ENCODE measurements around the gene TENT5C.

The TENT5C gene

DNA sequence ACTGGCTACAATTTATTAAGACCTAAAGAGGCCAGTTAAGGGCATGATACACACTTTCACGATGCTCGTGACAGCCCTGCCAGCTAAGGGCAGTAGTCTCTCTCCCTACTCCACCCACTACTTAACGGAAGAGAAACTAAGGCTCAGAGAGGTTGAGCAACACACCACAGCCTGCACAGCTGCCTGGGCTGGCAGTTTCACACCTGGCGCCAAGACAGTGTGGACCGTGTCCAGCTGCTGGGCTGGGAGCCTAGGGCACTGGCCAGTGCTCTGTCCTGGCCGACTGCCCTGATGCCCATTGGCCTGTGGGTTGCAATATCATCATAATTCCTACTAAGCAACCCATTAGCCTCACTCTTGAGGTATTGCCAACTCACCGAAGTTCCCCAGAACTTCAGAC, 27.6 kb downstream of the TENT5C start:
- H3K4me3 ChIP-seq (IDR thresholded peaks at IDR 0.05; ENCODE audit: insufficient read depth, low read depth, low read length): no peak overlapping the region
- H3K4me2 ChIP-seq: peak overlapping the region; percentile 51; the same call in 1 of the 2 replicates
- H4K20me1 ChIP-seq (ENCODE audit: insufficient read depth): no peaks in the 10 kb centered on the region
- no peaks in the 10 kb centered on the region for H3K27me3 ChIP-seq (ENCODE audit: insufficient read depth, low read depth)
- no peak overlapping the region for H2AFZ ChIP-seq (ENCODE audit: low read depth)
- H3K36me3 ChIP-seq (ENCODE audit: insufficient read depth): no peaks in the 10 kb centered on the region
- peak overlapping the region; percentile 74 for H3K27ac ChIP-seq
- TF ChIP-seq, protein P1, sequence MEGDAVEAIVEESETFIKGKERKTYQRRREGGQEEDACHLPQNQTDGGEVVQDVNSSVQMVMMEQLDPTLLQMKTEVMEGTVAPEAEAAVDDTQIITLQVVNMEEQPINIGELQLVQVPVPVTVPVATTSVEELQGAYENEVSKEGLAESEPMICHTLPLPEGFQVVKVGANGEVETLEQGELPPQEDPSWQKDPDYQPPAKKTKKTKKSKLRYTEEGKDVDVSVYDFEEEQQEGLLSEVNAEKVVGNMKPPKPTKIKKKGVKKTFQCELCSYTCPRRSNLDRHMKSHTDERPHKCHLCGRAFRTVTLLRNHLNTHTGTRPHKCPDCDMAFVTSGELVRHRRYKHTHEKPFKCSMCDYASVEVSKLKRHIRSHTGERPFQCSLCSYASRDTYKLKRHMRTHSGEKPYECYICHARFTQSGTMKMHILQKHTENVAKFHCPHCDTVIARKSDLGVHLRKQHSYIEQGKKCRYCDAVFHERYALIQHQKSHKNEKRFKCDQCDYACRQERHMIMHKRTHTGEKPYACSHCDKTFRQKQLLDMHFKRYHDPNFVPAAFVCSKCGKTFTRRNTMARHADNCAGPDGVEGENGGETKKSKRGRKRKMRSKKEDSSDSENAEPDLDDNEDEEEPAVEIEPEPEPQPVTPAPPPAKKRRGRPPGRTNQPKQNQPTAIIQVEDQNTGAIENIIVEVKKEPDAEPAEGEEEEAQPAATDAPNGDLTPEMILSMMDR (conservative IDR thresholded peaks at IDR 0.05; ENCODE audit: low read depth, low read length): no peak
- H3K9ac ChIP-seq: peak overlapping the region; percentile 30; the same call in 1 of the 2 replicates
- H3K4me1 ChIP-seq (ENCODE audit: low read depth, poor library complexity, severe bottlenecking): peaks cover 80% of the 10 kb centered on the region
- no peaks in the 10 kb centered on the region; the same call in 1 of the 2 replicates for H3K79me2 ChIP-seq (ENCODE audit: insufficient read depth, low read depth)

DNA sequence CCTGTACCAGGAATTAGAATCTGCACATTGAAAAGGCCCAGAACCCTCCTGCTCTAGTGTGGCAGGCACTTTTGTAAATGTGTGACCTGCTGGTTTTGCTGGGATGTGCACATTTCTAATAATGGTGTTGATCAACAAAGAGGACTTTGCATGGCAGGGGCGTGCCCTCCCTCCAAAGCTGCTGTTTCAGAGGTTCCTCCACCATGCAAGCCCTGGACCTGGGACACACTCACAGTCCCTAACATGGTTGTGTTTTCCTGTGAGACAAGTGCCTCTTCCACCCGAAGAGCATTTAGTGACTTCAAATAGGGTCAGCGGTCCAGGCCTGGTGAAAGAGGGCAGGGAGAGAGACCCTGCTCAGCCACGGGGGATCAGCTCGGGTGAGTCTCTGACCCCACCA, 28.1 kb downstream of the TENT5C start:
- Histone ChIP-seq H3K36me3 (ENCODE audit: insufficient read depth) (no peaks in the 10 kb centered on the region), H3K27ac (peak overlapping the region; percentile 74)

DNA sequence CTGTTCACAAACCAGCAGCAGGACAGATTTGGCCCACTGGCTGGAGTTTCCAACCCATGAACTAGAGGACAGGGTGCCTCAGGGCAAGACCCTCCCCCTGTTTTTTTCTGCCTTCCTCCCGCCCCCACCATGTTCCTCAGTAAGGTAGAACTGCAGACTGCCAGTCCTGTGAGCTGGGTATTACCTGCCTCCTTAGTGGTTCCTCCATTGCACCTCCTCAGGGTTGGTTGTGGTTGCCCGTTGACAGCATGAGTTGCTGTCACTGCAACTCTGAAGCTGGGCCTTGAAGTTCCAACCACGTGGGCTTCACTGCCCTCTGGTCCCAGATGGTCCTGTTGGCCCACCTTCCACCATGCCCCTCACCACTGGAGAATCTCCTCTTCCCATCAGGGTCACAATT, 28.8 kb downstream of the TENT5C start:
- Histone ChIP-seq H3K4me1 (ENCODE audit: low read depth, poor library complexity, severe bottlenecking) (peaks cover 80% of the 10 kb centered on the region), H3K4me3 (IDR thresholded peaks at IDR 0.05; ENCODE audit: insufficient read depth, low read depth, low read length) (no peak overlapping the region), H3K79me2 (ENCODE audit: insufficient read depth, low read depth) (no peaks in the 10 kb centered on the region), H4K20me1 (ENCODE audit: insufficient read depth) (no peaks in the 10 kb centered on the region), H3K9ac (no peak overlapping the region; the same call in 1 of the 2 replicates), H3K27me3 (ENCODE audit: insufficient read depth, low read depth) (no peaks in the 10 kb centered on the region), H3K36me3 (ENCODE audit: insufficient read depth) (no peaks in the 10 kb centered on the region), H3K4me2 (peak overlapping the region; percentile 51; the same call in 1 of the 2 replicates), H3K27ac (peak overlapping the region; percentile 74; the same call in 1 of the 2 replicates), H2AFZ (ENCODE audit: low read depth) (no peak overlapping the region)
- TF ChIP-seq, protein P1 (conservative IDR thresholded peaks at IDR 0.05; ENCODE audit: low read depth, low read length): no peak

More for the DNA sequence above, 28.1 kb downstream of the TENT5C start:
- Histone ChIP-seq H3K4me1 (ENCODE audit: low read depth, poor library complexity, severe bottlenecking) (peaks cover 80% of the 10 kb centered on the region), H3K4me3 (IDR thresholded peaks at IDR 0.05; ENCODE audit: insufficient read depth, low read depth, low read length) (no peak overlapping the region), H4K20me1 (ENCODE audit: insufficient read depth) (no peaks in the 10 kb centered on the region), H3K9ac (peak overlapping the region; percentile 30; the same call in 1 of the 2 replicates), H3K79me2 (ENCODE audit: insufficient read depth, low read depth) (no peaks in the 10 kb centered on the region), H3K27me3 (ENCODE audit: insufficient read depth, low read depth) (no peaks in the 10 kb centered on the region), H2AFZ (ENCODE audit: low read depth) (no peak overlapping the region), H3K4me2 (peak overlapping the region; percentile 51; the same call in 1 of the 2 replicates)
- TF ChIP-seq, protein P1 (conservative IDR thresholded peaks at IDR 0.05; ENCODE audit: low read depth, low read length): no peak

DNA sequence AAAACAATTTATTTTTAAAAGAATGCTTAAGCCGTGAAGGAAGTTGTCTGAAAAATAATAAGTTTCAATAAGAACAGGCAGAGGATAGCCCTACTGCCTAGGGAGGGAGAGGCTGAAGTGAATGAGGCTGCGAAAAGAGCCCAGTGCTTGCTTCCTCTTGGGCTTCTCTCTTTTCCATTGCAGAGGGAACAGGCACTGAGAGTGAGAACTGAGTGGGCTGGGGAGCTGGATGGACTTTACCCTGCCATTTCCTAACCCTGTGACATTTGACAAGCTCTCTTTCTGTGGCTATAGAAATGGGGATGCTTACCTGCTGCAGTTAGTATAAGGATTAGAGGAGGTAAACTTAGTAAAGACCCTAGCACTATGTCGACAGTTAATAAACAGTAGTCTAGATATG, 30.0 kb downstream of the TENT5C start:
- no peaks in the 10 kb centered on the region for H4K20me1 ChIP-seq (ENCODE audit: insufficient read depth)
- no peak overlapping the region for H3K27ac ChIP-seq
- H3K4me3 ChIP-seq (IDR thresholded peaks at IDR 0.05; ENCODE audit: insufficient read depth, low read depth, low read length): no peak overlapping the region
- TF ChIP-seq, protein P1 (conservative IDR thresholded peaks at IDR 0.05; ENCODE audit: low read depth, low read length): no peak
- H2AFZ ChIP-seq (ENCODE audit: low read depth): no peak overlapping the region
- H3K27me3 ChIP-seq (ENCODE audit: insufficient read depth, low read depth): no peaks in the 10 kb centered on the region
- no peak overlapping the region for H3K9ac ChIP-seq
- H3K79me2 ChIP-seq (ENCODE audit: insufficient read depth, low read depth): no peaks in the 10 kb centered on the region
- peaks cover 80% of the 10 kb centered on the region for H3K4me1 ChIP-seq (ENCODE audit: low read depth, poor library complexity, severe bottlenecking)
- H3K36me3 ChIP-seq (ENCODE audit: insufficient read depth): no peaks in the 10 kb centered on the region
- no peak overlapping the region for H3K4me2 ChIP-seq

Measured in KMS-11 (cell line).